Measurements from ENCODE around the gene CDC42EP2. TPM values are rescaled to one million over a fixed set of nuclear protein-coding genes. Genes with fewer than 3 reads are reported as not detected.

The CDC42EP2 gene, protein sequence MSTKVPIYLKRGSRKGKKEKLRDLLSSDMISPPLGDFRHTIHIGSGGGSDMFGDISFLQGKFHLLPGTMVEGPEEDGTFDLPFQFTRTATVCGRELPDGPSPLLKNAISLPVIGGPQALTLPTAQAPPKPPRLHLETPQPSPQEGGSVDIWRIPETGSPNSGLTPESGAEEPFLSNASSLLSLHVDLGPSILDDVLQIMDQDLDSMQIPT
- 0.11 and 0.87 TPM in 2 replicates for total RNA-seq (ENCODE audit: low replicate concordance)

DNA sequence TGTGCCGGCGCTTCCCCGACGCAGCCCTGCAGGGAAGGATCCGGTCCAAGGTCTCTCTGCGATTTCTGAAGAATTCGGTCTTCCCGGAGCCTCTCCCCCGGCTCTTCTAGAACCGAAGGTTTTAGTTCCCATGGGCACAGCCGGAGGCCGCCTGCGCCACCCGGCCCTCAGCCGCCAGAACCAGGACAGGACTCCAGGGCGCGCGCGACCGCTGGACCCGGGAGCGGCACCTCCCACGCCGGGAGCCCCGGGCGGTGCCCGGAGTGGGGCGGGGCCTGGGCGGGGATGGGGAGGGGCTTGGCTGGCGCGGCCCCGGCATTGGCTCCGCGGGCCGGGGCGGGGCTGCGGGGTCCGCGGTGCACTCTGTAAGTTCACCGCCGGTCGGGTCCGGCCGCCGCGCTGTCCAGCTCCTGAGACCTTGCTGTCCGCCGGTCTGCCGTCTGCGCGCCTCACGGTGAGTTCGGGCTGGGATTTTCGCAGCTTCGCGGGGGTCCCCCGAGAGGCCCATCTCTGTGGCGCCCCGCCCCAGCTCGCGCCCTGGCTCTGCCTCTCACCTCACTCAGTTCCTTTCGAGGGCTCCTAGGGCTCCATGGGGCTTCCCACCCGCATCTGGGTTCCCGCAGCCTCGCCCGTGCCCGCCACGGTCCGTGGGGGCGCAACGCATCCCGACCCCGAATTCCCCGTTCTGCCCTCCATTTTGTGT, at the start of gene CDC42EP2:
Gene CDC42EP2, plus strand, starts transcription at position 366 of the 703 bp plus-strand sequence. CDS start 6,033 bp downstream, outside the sequence.
- peaks cover 48% of the 10 kb centered on the region for H3K4me1 Mint-ChIP-seq
- H3K4me3 ChIP-seq: peak within 1 kb of the TSS; percentile 72
- TF ChIP-seq EZH2 (IDR thresholded peaks at IDR 0.05): peak; percentile 70
- no peak for TF ChIP-seq EZH2phosphoT487 (IDR thresholded peaks at IDR 0.05)
- TF ChIP-seq CTCF (IDR thresholded peaks at IDR 0.05): peak; percentile 7
- no peaks in the 10 kb centered on the region for H3K79me2 ChIP-seq (ENCODE audit: low read depth)
- no peak within 1 kb of the TSS for H3K9ac ChIP-seq
- peak within 1 kb of the TSS; percentile 88 for H3K4me3 Mint-ChIP-seq
- peak within 1 kb of the TSS; percentile 97 for H3K4me2 ChIP-seq
- H3K27ac Mint-ChIP-seq: no peak within 1 kb of the TSS
- H4K20me1 ChIP-seq (ENCODE audit: low read depth): peaks cover 38% of the 10 kb centered on the region
- H3K9me3 ChIP-seq (ENCODE audit: low read depth): no peaks in the 10 kb centered on the region
- DNase-seq (ENCODE audit: low spot score): peak; percentile 97
- H3K27me3 ChIP-seq: peaks cover 30% of the 10 kb centered on the region
- peaks cover 46% of the 10 kb centered on the region for H3K4me1 ChIP-seq
- peaks cover 12% of the 10 kb centered on the region for H3K27me3 Mint-ChIP-seq (ENCODE audit: insufficient read depth, low read depth)
- peaks cover 57% of the 10 kb centered on the region for H3F3A ChIP-seq (ENCODE audit: low read depth)
- peak within 1 kb of the TSS; percentile 51 for H2AFZ ChIP-seq (replicated peaks)
- H3K9me3 Mint-ChIP-seq: no peaks in the 10 kb centered on the region
- no peaks in the 10 kb centered on the region for H3K36me3 Mint-ChIP-seq
- no peaks in the 10 kb centered on the region for H3K36me3 ChIP-seq
- H3K27ac ChIP-seq: no peak within 1 kb of the TSS

DNA sequence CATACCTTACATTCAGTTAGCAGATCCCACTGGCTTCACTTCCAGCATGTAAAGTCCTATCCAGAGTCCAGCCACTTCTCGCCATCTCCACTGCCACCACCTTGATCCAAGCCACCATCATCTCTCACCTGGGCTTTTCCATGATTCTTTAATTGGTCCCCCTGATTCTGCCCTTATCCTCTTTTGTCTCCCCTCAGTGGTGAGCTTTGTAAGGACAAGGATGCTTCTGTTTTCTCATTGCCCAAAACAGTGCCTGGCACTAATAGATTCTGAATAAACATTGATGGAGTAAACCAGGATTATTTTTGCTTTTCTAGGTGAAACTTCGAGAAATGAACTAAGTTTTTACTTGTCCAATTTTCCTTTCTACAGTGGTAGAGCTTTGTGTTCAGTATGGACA, 48.5 kb upstream of the CDC42EP2 start:
- H3K27ac ChIP-seq: no peak overlapping the region
- no peaks in the 10 kb centered on the region for H3K27me3 ChIP-seq
- H3K27ac Mint-ChIP-seq: no peak overlapping the region
- no peaks in the 10 kb centered on the region for H3K9me3 ChIP-seq (ENCODE audit: low read depth)
- no peak overlapping the region for H3K9ac ChIP-seq
- H3K79me2 ChIP-seq (ENCODE audit: low read depth): peaks cover 52% of the 10 kb centered on the region
- H3F3A ChIP-seq (ENCODE audit: low read depth): peaks cover 11% of the 10 kb centered on the region
- TF ChIP-seq EZH2phosphoT487 (IDR thresholded peaks at IDR 0.05) (no peak), EZH2 (IDR thresholded peaks at IDR 0.05) (no peak), CTCF (IDR thresholded peaks at IDR 0.05) (no peak)
- no peak for DNase-seq (ENCODE audit: low spot score)
- peaks cover 22% of the 10 kb centered on the region for H3K36me3 Mint-ChIP-seq
- H3K9me3 Mint-ChIP-seq: no peaks in the 10 kb centered on the region
- H3K36me3 ChIP-seq: peaks cover 8% of the 10 kb centered on the region
- peaks cover 2% of the 10 kb centered on the region for H3K27me3 Mint-ChIP-seq (ENCODE audit: insufficient read depth, low read depth)
- no peak overlapping the region for H3K4me2 ChIP-seq
- H3K4me1 ChIP-seq: peaks cover 8% of the 10 kb centered on the region
- no peak overlapping the region for H3K4me3 Mint-ChIP-seq
- no peak overlapping the region for H2AFZ ChIP-seq (replicated peaks)
- peaks cover 18% of the 10 kb centered on the region for H3K4me1 Mint-ChIP-seq
- no peak overlapping the region for H3K4me3 ChIP-seq
- H4K20me1 ChIP-seq (ENCODE audit: low read depth): peaks cover 7% of the 10 kb centered on the region

GRCh38 chr11:65274735-65275682, 39.7 kb upstream of the CDC42EP2 start:
- Mint-ChIP-seq H3K9me3 (no peaks in the 10 kb centered on the region), H3K4me3 (no peak overlapping the region), H3K27me3 (ENCODE audit: insufficient read depth, low read depth) (no peaks in the 10 kb centered on the region), H3K4me1 (peaks cover 7% of the 10 kb centered on the region), H3K36me3 (peaks cover 21% of the 10 kb centered on the region), H3K27ac (no peak overlapping the region)
- H3K4me3 ChIP-seq: no peak overlapping the region
- peaks cover 24% of the 10 kb centered on the region for H3F3A ChIP-seq (ENCODE audit: low read depth)
- H3K4me1 ChIP-seq: no peaks in the 10 kb centered on the region
- H3K4me2 ChIP-seq: no peak overlapping the region
- H4K20me1 ChIP-seq (ENCODE audit: low read depth): no peaks in the 10 kb centered on the region
- no peaks in the 10 kb centered on the region for H3K9me3 ChIP-seq (ENCODE audit: low read depth)
- TF ChIP-seq CTCF (IDR thresholded peaks at IDR 0.05): peak; percentile 88
- TF ChIP-seq EZH2phosphoT487 (IDR thresholded peaks at IDR 0.05): no peak
- no peak overlapping the region for H2AFZ ChIP-seq (replicated peaks)
- H3K9ac ChIP-seq: no peak overlapping the region
- H3K79me2 ChIP-seq (ENCODE audit: low read depth): no peaks in the 10 kb centered on the region
- H3K27ac ChIP-seq: no peak overlapping the region
- no peaks in the 10 kb centered on the region for H3K27me3 ChIP-seq
- peaks cover 14% of the 10 kb centered on the region for H3K36me3 ChIP-seq
- DNase-seq (ENCODE audit: low spot score): peak; percentile 77
